D721Med (cell line): ENCODE results near the gene ALLC.

ENCODE experiments used
- DNase-seq: peaks from one replicate; pipeline ENCODE4 v3.0.0; 2011; ENCODE audit warnings: low spot score; ENCODE audit not compliant: insufficient read length
- FAIRE-seq: peaks from 2 replicates; lab custom pipeline; 2011; peaks lifted over from hg19 to GRCh38; lab: Jason Lieb, UNC
- TF ChIP-seq, protein P1 (sequence below): IDR thresholded peaks from 2 replicates; pipeline ENCODE4 v1.5.1; 2012; ENCODE audit warnings: mild to moderate bottlenecking, control low read depth; ENCODE audit not compliant: insufficient read depth; ENCODE audit errors: missing control alignments

Gene ALLC

DNA sequence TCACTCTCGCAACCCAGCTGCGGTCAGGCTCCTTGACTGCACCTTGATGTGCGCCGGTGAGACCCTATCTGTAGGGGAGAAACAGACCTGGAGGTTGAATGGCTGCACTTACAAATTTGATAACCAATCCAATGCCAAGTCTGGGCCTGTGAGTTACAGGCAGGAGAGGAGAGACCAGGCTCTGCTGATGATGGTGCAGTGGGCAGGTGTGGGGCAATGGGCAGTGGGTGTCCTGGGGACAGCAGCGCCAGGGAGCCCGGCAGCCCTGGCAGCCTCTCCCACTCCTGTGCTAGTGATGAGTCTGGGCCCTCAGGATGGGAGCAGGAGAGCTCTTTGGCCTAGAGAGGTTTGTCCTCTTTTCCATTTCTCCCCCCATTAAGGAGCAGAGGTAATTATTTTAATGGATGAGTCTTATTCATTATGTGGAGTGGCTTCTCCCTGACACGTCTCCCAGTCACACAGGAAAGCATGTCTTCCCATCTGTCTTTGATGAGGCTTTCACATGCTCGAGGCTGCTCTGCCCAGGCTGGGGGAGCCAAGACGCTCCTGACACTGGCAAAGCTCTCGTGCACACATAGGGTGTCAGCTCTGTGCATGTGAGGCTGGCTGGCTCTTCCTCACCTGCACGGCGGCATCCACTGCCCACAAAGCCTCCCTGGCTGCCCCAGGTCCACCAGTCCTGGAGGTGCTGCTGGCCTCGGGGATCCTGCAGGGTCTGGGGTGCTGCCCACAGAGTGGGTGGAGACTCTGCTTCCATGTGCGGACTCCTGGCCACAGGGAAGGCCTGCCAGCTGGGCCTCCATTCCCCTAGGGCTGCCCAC lies 10.0 kb upstream of the ALLC start:
- TF ChIP-seq, protein P1, sequence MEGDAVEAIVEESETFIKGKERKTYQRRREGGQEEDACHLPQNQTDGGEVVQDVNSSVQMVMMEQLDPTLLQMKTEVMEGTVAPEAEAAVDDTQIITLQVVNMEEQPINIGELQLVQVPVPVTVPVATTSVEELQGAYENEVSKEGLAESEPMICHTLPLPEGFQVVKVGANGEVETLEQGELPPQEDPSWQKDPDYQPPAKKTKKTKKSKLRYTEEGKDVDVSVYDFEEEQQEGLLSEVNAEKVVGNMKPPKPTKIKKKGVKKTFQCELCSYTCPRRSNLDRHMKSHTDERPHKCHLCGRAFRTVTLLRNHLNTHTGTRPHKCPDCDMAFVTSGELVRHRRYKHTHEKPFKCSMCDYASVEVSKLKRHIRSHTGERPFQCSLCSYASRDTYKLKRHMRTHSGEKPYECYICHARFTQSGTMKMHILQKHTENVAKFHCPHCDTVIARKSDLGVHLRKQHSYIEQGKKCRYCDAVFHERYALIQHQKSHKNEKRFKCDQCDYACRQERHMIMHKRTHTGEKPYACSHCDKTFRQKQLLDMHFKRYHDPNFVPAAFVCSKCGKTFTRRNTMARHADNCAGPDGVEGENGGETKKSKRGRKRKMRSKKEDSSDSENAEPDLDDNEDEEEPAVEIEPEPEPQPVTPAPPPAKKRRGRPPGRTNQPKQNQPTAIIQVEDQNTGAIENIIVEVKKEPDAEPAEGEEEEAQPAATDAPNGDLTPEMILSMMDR = no peak
- DNase-seq = peak; percentile 44
- no peak for FAIRE-seq

DNA sequence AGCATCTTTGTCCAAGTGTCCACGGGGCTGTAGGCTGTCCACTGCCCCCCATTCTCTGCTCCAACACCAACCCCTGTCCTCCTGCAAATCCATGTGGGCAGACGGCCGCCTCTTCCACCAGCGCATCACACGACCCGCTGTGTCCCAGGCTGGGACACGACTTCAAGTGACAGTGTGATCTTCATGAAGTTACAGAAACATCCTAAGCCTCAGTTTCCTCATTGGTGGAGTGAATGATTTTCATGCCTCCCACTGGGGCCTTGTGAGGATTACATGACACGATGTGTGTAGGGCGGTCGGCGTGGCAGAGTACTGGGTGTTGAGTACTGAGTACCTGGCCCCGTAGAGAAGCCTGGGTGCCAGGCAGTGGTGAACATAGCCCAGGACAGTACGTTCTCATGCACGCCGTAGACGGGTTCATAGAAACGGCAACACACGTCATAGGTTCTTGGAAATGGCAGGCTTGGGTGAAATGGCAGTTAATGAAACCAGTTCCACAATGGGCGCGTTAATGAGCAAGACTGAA lies 9.3 kb upstream of the ALLC start:
- no peak for DNase-seq
- no peak for FAIRE-seq
- TF ChIP-seq, protein P1 = no peak

DNA sequence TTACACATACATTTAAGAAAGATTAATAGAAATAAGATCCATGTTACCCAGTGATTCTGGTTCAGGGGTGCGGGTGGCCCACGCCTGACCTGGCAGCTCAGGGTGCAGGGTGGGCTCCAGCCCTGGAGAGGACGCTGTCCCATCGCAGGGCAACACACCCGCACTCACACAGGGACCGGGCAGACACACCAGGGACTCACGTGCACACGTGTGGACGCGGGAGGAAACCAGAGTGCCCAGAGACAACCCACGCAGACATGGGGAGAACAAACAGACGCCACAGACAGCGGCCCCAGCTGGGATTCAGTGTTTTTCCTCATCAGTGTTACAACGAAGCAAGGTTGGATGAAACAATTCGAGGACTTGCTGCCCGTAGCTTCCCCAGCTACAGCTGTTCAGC lies 8.4 kb upstream of the ALLC start:
- TF ChIP-seq, protein P1 = no peak
- FAIRE-seq = no peak
- DNase-seq = no peak

DNA sequence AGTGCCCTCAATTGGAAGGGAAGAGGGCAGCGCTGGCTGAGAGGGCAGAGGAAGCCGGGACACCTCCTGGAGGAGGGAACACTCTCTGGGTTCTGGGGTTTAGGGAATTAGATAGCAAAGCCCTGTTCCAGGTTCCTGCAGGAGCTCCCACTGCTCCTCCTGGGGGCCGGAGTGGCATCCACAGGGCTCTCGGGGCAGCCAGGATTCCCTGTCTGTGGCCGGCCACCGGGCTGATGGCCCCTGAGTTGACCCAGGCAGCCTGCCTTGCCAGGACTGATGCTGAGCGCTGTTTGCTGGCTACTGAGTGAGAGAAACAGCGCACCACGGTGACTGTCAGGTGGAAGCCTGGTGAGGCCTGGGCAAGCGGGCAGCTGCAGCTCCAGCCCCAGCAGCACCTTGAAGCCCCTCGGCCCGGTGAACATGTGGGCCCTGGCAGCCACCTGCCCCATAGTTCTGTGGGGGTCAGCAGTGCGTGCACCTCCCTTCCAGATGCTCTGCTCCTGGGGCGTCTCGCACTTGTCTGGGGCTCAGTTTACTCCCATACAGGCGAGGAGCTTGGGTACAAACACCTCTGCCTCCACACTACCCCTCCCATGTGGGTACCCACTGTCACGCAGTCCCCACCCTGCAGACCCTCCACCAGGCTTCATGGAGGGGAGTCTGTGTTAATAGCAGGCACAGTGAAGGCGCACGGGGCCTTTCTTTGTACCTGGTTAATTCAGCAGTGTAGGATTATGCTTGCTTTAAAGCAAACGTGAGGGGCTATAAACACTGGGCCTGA lies 7.7 kb upstream of the ALLC start:
- FAIRE-seq (no peak), DNase-seq (no peak)
- TF ChIP-seq, protein P1 = no peak

DNA sequence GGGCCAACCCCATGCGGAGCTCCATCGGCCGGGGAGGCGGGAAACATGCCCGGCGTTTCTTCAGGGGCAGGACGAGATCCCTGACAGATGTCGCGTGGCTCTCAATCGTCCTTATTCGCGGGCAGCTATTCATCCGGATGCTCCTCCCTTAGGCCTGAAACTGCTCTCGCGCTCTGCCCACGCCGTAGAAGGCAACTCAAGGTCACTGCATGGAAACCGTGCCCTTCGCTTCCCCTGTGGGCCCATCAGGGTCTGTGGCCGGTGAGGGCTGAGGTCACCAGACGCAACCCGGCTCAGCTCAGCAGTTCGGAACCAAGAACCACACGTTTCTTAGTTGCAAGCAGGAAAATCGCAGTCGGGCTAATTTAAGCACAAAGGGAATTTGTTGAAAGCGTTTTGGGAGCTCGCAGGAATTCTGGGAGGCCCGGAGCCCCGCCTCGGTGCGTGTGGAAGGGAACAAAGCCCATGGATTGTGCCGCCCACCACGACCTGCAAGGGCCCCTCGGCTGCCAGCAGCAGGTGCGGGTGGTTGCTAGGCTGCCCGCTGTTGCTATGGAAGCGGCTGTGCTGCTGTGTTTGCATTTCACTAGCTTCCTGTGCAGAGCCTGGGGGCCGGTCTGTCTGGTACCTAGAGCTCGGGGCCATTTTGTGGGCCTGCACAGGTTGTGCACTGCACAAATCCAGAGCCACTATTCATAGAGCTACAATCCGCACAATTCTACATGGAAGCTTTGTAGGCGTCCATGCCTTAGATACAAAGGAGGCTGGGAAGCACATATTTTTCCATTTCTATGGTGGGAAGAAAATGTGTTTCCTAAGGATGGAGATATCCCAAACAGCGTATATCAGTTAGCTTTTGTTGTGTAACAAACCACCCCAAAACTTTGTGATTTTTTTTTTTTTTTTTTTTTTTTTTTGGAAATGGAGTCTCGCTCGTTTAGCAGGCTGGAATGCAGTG lies 6.0 kb upstream of the ALLC start:
- TF ChIP-seq, protein P1 = no peak
- DNase-seq = peak; percentile 81
- no peak for FAIRE-seq

DNA sequence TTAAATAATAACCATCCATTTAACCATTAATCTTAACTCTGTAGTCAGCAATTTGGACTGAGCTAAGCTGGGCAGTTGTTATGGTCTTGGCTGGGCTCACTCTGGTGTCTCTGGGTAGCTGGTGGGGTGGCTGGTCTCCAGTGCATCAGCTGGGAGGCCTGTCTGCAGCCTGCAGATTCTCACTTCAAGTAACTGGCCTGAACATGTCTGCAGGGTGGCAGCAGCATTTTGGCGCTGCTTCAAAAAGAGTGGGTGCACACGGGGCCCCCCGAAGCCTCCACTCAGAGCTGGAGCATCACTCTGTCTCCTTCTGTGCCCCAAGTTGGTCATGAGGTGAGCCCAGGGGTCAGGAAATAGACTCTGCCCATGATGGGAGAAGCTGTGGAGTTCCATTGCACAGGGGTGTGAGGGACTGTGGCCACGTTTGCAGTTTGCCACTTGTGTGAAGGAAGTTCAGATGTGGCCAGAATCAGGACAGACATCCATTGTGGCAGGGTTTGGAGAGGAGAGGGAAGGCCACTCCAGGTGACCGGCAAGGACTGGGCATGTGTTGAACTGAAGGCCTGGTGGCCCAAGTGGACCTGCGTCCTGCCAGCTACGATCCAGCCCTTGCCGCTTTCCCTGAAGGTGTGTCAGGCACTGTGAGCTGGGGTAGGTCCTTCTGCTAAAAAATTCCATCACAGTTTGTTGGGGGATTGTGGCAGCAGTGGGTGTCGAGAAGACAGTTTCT lies 4.9 kb upstream of the ALLC start:
- FAIRE-seq = no peak
- TF ChIP-seq, protein P1 = no peak

More for the DNA sequence above, 4.9 kb upstream of the ALLC start:
- no peak for DNase-seq
